Fibroblast of lung (primary cell): ENCODE data around the gene FGFR3.

Experiments
- EZH2 ChIP-seq: IDR thresholded peaks from 2 replicates; pipeline ENCODE4 v1.5.1; 2012; ENCODE audit warnings: low read length, control low read depth, mild to moderate bottlenecking; ENCODE audit errors: missing control alignments
- TF ChIP-seq, protein P1 (sequence below), 2 donors: IDR thresholded peaks in 1 of 2; conservative IDR thresholded peaks in 1 of 2; 1 replicate in 1 of 2; 2 replicates in 1 of 2; pipeline ENCODE4 v1.5.1; 2011 to 2012; ENCODE audit warnings: low read length in 2 of 2, control low read depth in 1 of 2, inconsistent platforms in 1 of 2, low read depth in 1 of 2, mild to moderate bottlenecking in 1 of 2

GRCh38 chr4:1836650-1837049, 43.6 kb downstream of the FGFR3 start:
- TF ChIP-seq, protein P1, sequence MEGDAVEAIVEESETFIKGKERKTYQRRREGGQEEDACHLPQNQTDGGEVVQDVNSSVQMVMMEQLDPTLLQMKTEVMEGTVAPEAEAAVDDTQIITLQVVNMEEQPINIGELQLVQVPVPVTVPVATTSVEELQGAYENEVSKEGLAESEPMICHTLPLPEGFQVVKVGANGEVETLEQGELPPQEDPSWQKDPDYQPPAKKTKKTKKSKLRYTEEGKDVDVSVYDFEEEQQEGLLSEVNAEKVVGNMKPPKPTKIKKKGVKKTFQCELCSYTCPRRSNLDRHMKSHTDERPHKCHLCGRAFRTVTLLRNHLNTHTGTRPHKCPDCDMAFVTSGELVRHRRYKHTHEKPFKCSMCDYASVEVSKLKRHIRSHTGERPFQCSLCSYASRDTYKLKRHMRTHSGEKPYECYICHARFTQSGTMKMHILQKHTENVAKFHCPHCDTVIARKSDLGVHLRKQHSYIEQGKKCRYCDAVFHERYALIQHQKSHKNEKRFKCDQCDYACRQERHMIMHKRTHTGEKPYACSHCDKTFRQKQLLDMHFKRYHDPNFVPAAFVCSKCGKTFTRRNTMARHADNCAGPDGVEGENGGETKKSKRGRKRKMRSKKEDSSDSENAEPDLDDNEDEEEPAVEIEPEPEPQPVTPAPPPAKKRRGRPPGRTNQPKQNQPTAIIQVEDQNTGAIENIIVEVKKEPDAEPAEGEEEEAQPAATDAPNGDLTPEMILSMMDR (conservative IDR thresholded peaks at IDR 0.05 in 1 of 2, IDR thresholded peaks at IDR 0.05 in 1 of 2; ENCODE audit: low read depth in 1 of 2, low read length in 2 of 2), result no peak
- no peak for TF ChIP-seq EZH2
